ENCODE results near the gene FGF14.
"Not testable (repeated sequence)": the region's sequence is repeated elsewhere in the genome, so short reads cannot be mapped to it uniquely, and the experiment has no call there.

FGF14 gene

DNA sequence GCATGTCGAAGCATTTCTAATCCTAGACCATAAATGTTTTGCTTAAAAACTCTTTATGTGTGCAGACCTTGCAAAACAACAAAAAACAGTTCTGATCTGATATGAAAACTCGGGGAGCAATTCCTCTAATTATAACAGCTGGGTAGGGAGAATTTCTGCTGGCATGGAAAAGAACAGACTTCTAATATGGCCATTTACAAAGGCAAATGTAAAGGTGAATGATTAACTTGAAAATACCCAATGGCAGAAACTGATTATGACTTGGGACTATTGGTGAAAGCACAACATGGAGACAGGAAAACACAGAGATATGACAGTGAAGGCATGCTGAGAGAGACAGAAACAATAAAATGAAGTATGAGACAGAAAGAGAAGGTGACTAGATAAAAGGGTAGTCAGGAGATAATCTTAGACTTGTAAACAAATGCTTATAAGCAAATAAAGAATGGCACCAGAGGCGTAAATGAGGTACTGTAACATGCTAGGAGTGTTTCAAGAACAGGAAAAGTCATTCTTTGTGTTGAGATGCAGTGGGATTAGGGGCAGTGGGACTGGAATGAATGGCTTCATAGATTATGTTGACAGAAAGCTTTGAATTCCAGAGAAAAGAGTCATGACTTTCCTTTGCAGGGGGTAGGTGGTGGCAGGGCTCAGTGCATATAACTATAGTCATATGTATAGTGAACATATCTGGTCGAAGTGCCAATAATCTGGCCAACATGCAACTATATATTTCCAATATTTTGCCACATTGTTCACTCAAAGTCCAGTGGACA is 556.4 kb downstream of the FGF14 start:
- DNase-seq: no peak

DNA sequence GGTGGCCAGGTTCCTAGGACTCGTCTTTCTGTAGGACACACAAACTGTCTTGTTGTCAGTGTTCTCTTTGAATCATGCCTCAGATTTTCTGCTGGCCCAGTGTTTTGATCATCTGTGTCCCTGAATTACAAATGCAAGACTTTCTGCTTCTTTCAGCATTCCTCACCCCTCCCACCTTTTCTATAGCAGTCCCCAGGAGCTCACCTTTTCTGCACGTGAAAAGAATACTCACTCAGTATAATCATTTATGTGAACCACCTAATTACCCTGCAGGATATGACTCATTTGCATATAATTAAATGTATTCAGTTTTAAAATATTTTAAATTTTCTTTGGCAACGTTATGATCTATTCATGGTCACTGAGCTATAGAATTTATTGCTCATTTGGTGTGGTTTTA is 560.1 kb downstream of the FGF14 start:
- DNase-seq: no peak

DNA sequence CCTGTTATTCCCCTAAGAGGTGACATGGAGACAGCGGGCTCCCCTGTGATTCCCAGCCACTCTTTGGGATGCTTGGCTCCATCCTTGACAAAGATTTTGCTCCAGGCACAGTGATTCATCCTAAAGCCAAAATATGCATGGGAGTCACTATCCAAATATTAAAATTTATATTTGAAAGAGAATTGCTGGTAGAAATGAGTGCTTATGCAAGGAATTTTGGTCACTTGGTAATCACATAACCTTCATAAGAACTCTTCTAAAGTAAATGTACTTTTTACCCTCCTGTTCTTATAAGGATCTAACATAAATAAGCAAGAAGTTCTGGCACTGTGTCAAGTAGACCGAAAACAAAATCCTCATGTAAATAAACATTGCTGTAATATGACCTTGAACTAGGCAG is 563.5 kb downstream of the FGF14 start:
- no peak for DNase-seq

DNA sequence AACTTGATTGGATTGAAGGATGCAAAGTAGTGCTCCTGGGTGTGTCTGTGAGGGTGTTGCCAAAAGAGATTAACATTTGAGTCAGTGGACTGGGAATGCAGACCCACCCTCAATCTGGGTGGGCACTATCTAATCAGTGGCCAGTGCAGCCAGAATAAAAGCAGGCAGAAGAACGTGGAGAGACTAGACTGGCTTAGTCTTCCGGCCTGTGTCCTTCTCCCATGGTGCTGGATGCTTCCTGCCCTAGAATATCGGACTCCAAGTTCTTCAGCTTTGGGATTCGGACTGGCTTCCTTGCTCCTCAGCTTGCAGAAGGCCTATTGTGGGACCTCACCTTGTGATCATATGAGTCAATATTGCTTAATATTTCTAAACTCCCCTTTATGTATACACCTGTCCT is 564.1 kb downstream of the FGF14 start:
- not testable (repeated sequence) for DNase-seq

DNA sequence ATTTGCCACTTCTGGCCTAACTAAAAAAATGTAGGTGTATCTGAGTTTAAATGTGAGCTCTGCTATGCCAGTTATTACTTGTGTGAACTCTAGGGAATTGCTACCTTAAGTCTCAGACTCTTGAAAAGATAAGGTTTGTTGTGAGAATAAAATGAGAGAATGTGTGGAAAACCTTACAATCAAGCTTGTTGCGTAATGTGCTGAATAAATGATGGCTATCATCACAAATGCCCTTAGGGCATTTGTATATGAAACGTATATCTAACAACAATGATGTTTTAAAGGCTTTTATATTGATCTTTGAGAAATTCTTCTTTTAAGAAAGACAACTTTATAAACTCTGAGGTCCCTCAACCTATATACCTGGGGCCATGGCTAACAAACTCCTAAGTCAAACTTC is 564.6 kb downstream of the FGF14 start:
- DNase-seq: no peak

DNA sequence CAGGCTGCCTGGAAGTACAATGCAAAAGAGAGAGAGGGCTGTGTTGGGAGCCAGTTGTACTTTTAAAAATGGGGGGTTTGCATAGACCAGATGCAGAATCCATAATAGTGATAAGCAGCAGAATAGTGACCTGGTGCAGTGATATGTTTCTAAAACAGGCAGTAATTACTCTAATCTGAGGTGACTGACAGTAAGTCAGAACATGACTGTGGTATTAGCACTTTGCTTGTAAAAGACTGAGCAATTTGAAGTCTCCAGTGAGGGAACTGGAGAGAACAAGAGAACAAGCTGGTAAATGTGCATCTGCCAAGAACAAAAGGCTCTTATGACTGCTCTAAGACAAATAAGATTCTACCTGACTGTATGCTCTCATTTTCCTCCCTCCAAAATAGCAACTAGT is 565.9 kb downstream of the FGF14 start:
- no peak for DNase-seq

DNA sequence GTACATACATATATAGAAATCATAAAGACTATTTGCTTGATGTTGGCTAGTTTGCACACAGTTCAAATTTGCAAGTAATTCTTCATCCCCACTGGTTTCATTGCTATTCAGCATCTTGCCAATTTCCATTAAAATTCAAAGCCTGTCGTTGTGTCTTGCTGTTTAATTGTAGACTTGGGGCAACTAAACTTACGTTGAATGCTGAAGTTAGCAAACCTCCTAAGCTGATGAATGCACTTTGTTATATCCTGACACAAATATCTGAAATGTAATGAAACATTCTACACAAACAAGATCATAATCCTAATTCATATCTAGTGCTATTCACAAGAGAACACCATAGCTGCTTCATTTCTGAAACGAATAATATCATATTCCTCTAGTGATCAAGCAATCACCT is 568.2 kb downstream of the FGF14 start:
- no peak for DNase-seq

DNA sequence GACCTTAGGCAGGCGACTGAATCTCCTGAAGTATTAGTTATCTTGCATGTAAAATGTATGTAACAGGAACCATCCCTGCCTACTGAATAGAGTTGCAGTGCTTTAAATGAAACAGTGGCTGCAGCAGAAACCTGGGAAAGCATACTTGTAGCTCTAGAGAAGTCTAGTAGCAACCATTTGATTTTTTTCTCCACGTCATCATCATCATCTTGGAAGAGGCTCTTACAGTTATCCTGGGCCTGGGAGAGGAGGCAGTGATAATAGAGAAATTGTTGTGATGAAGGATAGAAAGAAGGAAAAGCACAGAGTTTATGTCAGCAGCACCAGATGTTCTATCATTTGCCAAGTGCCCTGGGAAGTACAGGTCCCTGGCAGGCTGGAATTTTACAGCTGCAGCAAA is 571.8 kb downstream of the FGF14 start:
- DNase-seq: no peak

DNA sequence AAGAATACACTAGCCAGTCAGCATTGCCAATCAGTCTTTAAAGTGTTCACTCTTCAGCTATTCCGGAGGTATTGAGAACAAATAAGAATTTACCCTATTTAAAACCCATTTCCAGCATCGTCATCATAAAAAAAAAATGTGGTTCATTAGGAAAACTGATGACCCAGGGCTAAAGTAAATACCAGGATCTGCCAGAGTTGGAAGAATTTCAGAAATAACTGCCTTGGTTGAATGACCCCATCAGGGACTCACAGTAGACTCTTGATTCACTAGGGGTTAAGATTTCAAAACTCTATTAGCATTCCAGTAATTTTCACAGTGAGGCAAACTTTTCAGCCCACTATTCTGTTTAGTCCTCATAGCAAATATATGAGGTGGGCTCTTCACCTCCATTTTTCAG is 572.4 kb downstream of the FGF14 start:
- DNase-seq: no peak

DNA sequence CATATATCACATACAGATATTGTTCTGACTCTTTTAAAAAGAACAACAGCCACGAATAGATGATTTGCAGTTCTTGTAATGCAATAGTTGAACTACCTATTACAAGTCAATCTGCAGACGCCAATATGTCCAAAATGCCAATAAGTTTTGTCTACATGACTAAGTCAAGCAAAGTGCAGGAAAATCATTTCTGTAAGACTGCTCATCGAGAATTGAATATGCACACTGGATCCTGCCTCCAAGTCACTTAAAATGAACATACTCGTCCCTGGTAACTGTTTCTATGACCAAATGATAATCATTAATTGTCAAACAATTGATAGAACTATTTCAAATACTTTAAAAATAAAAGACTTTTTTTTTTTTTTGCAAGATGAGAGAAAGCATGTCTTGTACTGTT is 573.7 kb downstream of the FGF14 start:
- no peak for DNase-seq

DNA sequence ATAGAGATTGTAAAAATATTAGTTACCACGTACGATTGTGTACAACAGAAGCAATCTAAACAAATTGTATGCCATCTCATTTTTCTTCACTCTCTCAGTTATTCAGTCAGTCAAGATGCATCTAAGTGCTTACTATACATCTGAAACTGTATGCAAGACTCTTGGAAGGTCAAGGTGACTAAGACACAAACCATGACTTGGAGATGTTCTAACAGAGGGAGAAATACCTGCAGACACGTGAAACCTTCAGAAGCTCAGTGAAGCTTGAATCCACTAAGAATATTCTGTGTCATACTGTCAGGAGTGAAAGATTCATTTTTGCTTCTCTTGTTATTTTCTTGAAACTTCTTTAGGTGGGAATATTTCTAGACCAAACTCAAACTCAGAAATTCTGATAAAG is 584.0 kb downstream of the FGF14 start:
- DNase-seq: no peak

DNA sequence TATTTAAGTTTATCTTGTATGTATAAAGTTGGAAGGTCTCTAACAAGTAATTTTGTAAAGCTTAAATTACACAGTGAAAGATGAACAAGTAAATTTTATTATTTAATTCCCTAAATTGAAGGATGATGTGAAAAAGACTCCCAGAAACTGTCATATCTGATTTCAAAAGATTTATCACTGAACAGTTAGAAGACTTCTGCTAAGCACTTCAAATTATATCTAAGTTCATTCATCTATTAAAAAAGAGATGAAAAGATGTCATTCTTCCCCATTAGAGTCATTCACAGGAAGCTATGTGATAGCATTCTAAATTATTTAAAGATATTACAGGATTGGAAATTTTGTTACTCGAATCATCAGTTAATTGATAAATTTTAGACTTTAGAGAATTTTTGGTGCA is 590.0 kb downstream of the FGF14 start:
- DNase-seq: no peak

DNA sequence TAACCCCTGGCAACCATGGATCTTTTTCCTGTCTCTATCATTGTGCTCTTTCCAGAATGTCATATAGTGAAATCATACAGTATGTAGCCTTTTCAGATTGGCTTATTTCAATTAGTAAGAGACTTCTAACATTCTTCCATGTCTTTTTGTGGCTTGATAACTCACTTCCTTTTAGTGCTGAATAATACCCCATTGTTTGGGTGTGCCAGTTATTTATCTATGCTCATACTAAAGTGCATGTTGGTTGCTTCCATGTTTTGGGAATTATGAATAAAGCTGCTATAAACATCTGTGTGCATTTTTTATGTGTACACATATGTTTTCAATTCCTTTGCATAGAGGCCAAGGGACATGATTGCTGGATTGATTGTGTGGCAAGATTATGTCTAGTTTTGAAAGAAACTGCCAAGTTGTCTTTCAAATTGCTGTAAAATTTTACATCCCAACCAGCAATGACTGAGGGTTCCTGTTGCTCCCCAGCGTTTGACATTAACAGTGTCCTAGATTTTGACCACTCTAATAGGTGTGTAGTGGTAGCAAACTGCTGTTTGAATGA is 590.5 kb downstream of the FGF14 start:
- DNase-seq: no peak

DNA sequence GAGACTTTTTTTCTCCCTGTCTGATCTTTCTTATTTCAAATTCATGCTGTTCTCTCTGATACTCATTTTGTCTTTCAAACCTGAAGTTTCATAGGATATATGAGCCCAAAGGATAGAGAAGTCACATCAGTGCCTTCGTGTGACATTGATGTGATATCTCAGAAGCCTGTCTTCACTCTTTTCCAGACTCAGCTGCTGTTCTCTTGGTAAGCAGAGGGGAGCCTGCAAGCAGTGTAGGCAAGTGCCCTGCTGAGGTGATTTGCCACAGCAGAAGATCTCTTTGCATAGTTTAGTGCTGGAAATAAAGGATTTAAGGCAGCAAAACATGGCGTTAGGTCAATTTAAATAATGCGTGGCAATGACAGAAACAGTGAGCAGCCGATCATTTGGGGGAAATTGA is 602.7 kb downstream of the FGF14 start:
- DNase-seq: no peak

DNA sequence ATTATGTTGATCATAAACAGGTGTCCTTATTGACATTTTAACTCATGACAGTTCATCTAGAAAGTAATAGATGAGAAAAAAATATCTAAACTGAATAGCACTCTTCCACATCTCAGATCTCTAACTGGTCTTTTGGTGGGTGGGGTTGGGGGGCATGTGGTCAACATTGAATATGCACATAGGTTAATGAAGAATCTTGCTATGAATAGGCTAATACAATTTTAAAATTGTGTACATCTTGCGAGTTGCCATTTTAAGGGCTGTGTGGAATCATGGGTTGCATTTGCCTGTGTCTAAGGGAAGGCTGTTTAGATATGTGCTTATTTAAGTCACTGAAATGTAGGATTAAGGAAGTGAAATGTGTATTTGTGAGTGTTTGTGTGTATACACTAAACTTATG is 603.4 kb downstream of the FGF14 start:
- DNase-seq: no peak

DNA sequence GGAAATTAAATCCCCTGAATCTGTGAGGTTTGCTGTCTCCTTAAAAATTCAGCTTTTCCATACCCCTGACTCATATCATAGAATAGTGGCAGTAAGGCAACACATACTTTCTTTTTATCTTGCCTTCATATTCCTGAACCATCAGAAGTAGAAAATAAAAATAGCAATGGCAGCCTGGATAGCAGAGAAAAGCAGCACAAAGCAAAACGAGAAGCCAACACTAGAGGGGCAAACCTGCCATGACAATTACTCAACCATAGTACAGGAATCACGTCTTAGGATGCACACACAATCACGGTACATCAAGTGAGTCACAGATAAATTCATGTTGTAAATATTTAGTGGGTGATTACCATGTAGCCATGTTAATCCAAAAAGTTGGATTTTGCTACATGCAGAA is 606.4 kb downstream of the FGF14 start:
- no peak for DNase-seq

DNA sequence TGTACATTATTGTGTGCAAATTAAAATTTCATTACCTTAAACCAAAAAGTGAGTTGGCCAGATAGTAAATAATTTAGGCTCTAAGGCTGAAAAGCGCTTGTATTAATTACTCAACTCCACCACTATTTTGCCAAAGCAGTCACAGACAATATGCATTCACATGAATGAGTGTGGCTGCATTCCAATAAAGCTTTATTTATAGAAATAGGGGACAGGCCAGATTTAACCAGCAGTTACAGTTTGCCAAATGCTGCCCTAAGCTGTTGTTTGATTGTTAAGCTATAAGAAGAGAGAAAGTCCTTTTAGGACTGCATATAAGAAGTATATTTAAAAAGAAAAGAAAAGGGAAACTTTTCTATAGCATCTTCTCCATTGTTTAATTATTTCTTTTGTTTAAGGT is 606.8 kb downstream of the FGF14 start:
- DNase-seq: no peak

DNA sequence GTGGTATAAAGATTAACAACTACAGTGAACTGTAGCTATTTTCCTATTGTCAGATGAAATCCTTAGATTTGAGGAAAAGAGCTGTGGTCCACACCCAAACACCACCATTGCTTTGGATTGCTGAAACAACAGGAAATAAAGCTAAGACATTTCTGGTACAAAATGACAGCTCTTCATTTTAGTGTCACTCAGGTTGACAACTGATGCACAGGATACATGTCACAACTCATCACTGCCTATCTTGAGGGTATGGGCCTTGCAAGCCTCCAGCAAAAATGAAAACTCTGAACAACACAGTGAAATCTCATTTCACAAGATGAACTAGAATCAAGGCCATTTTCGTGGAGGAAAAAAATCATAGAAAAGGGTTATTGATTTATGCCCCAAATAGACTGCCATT is 609.7 kb downstream of the FGF14 start:
- DNase-seq: no peak

DNA sequence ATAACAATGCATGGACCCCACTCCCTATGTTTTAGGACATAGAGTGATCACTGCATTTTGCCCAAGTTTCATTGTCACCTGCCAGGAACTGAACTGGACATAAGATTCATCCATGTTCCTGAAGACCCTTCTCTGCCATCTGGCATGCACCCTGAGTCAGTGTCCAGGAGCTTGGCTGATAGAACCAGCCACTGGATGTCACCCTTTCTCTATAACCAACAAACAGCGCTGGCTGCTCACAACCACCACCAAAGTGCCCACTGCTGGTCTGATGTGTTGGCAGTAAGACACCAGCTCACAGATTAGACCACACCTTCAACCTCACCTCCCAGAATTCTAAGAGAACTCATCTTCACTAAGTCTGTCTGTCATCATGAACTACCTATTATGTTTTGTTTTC is 616.0 kb downstream of the FGF14 start:
- no peak for DNase-seq

DNA sequence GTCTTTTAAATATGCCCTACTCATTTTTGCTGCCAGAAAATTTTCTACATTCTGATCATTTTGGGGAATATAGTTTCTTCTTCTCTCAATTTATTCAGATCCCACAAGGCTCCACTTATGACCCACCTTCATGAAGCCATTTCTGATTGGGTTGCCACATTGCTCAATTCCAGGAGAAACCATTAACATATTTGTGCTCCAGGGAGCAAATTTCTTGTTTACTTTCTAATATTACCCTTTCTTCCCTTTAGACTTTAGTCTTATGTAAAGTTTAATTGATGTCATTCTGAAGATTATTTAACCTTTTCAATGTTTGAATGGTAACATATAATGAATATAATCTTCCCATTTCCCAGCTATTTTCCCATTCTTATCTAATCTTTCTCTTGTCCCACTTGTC is 617.5 kb downstream of the FGF14 start:
- no peak for DNase-seq

DNA sequence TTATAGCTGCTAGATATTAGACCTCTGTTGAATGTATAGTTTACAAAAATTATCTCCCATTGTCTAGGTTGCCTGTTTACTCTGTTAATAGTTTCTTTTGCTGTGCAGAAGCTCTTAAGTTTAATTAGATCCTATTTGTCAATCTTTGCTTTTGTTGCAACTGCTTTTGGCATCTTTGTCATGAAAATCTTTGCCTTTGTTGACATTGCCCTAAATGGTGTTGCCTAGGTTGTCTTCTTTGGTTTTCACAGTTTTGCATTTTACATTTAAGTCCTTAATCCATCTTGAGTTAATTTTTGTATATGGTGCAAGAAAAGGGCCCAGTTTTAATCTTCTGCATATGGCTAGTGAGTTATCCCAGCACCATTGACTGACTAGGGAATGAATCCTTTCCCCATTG is 618.3 kb downstream of the FGF14 start:
- DNase-seq: no peak

DNA sequence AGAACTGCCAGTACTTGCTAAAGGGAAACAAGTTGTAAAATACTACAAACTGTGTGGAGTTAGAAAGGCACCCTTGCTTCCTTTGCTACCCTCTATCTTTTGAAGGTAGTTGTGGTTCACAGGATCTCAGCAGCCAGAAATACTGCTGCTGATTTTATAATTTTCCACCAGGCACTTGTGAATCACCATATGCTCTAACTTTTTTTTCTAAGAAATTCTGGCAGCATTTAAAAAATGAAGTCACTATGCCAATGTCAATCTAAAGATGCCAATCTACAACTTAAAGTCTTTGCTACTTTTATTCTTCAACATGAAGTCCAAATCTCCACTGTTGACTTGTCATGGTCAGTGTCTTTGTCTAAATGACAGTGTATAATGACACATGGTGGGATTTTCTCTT is 621.6 kb downstream of the FGF14 start:
- DNase-seq: no peak

DNA sequence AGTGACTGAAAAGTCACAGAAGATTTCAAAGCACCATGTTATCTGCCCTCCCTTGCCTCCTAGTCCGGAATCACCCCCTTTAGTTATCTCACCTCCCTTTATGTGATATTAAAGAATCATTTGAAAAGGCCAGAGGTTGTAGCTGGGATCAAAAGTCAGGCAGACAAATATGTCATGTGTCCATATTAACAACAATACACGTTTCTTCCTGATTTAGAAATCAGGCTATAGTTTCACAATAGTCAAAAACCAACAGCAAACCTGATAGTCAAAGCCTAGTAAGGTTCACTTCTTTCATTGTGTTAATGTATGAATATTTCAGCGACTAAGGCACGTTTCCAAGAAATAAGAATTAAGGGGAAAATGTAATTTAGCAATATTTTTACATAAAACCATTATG is 622.7 kb downstream of the FGF14 start:
- no peak for DNase-seq

DNA sequence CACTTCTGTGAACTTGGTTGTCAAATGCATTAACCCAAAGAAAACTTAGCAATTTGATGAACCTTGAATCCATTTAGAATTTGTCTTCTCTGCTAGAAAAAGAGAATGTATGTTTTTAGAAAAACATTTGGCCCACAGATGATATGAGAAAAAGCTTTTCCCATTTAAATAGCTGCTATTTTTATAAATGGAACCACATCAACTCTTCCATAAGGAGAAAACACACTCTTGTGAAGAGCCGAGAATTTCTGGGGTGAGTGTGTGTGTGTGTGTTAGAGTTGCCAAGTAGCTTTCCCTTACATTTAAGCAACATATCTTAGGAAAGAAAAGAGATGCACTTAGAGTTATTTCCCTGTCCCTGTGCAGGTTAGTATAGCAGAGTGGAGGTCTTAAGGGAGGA is 626.6 kb downstream of the FGF14 start:
- no peak for DNase-seq

DNA sequence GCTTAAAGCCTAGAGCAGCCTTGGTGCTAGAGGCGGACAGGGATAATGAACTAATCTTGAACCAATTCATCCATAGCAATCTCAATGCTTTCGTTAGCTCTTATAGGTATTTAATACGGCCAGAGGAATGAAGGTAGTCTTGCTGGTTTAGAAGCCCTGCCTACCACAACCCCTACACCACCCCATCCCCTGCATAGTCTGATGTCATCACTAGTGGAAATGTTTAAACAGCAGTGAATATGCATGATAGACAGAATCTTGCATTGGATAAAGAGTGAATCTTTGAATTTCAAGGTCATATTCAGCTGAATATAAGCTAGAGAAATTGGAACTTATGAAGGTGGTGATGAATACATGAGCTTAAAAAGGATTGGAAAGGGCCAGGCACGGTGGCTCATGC is 627.5 kb downstream of the FGF14 start:
- DNase-seq: no peak
